ENCODE results near the gene MRPL34. TPM values are rescaled to one million over a fixed set of nuclear protein-coding genes. Genes with fewer than 3 reads are reported as not detected.
A peak's percentile ranks its signal among the peaks of the same experiment; 100 is the strongest.

Gene MRPL34
- total and polyA plus RNA-seq, 9 of the 15 experiments (the other 6 are each of a cell fraction or from before 2014, with no cell fraction given) = 11.5 to 256 (median 72.5) TPM

DNA sequence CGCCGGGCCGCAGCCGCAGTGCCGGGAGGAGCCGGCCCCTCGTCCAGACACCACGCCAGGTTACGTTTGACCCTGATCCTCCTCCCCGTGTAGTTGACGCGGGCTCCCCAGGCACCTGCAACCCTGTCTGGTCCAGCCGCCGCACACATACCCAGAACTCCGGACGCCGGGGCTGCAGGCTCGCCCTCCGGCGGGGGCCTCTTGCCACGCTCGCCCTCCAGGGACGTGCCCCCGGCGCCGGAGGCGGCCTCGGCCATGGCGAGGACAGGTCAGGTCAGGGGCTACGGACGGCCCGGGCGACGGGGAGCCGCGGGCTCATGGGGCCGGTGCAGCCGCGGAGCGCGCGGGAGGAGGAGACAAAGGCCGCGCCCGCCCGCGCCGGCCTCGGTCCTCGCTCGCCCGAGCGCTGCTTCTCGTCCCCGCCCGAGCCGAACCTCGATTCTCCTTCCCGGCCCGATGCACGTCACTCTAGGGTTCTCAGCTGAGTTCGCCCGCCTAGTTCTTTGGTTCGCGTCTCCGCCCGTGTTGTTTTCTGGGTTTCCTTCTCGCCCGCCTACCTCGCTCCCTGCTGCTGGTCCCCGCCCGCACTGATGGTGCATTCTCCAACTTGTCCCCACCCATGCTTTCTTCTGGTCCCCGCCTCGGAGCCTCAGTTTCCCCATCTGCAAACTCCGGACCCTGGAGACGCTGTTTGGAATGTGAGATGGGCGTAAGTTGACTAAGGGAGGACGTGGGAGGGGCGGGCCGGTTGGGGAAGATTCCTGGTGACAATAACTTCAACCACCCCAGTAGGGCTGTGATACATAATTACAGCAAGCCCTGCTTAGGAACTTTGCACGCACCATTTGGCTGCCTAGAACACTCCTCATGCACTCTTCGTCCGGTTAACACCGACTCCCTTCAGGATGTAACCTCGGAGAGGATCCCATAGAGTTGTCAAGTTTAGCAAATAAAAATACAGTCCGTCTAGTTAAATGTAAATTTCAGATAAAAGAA is 29.0 kb downstream of the MRPL34 start, which contains the start of gene ANO8 (continued):
- TF ChIP-seq, protein P1, sequence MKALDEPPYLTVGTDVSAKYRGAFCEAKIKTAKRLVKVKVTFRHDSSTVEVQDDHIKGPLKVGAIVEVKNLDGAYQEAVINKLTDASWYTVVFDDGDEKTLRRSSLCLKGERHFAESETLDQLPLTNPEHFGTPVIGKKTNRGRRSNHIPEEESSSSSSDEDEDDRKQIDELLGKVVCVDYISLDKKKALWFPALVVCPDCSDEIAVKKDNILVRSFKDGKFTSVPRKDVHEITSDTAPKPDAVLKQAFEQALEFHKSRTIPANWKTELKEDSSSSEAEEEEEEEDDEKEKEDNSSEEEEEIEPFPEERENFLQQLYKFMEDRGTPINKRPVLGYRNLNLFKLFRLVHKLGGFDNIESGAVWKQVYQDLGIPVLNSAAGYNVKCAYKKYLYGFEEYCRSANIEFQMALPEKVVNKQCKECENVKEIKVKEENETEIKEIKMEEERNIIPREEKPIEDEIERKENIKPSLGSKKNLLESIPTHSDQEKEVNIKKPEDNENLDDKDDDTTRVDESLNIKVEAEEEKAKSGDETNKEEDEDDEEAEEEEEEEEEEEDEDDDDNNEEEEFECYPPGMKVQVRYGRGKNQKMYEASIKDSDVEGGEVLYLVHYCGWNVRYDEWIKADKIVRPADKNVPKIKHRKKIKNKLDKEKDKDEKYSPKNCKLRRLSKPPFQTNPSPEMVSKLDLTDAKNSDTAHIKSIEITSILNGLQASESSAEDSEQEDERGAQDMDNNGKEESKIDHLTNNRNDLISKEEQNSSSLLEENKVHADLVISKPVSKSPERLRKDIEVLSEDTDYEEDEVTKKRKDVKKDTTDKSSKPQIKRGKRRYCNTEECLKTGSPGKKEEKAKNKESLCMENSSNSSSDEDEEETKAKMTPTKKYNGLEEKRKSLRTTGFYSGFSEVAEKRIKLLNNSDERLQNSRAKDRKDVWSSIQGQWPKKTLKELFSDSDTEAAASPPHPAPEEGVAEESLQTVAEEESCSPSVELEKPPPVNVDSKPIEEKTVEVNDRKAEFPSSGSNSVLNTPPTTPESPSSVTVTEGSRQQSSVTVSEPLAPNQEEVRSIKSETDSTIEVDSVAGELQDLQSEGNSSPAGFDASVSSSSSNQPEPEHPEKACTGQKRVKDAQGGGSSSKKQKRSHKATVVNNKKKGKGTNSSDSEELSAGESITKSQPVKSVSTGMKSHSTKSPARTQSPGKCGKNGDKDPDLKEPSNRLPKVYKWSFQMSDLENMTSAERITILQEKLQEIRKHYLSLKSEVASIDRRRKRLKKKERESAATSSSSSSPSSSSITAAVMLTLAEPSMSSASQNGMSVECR (CRISPR knock-in tag; IDR thresholded peaks at IDR 0.05) = peak; percentile 92
- TF ChIP-seq HDAC1 (IDR thresholded peaks at IDR 0.05) (peak in 1 of 2 experiments; percentile 80; a peak in 2 of 4 replicates), NFIC (IDR thresholded peaks at IDR 0.05) (peak; percentile 48; the same call in 1 of the 2 replicates), ZNF146 (CRISPR knock-in tag; IDR thresholded peaks at IDR 0.05; ENCODE audit: unreplicated experiment) (no peak), SNRNP70 (optimal IDR thresholded peaks at IDR 0.05; ENCODE audit: low read depth, low read length) (no peak), EWSR1 (IDR thresholded peaks at IDR 0.05; ENCODE audit: borderline replicate concordance, low read depth, partially characterized antibody) (no peak)
- TF ChIP-seq, protein P2, sequence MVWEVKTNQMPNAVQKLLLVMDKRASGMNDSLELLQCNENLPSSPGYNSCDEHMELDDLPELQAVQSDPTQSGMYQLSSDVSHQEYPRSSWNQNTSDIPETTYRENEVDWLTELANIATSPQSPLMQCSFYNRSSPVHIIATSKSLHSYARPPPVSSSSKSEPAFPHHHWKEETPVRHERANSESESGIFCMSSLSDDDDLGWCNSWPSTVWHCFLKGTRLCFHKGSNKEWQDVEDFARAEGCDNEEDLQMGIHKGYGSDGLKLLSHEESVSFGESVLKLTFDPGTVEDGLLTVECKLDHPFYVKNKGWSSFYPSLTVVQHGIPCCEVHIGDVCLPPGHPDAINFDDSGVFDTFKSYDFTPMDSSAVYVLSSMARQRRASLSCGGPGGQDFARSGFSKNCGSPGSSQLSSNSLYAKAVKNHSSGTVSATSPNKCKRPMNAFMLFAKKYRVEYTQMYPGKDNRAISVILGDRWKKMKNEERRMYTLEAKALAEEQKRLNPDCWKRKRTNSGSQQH (CRISPR knock-in tag; IDR thresholded peaks at IDR 0.05) = no peak
- TF ChIP-seq, protein P3, sequence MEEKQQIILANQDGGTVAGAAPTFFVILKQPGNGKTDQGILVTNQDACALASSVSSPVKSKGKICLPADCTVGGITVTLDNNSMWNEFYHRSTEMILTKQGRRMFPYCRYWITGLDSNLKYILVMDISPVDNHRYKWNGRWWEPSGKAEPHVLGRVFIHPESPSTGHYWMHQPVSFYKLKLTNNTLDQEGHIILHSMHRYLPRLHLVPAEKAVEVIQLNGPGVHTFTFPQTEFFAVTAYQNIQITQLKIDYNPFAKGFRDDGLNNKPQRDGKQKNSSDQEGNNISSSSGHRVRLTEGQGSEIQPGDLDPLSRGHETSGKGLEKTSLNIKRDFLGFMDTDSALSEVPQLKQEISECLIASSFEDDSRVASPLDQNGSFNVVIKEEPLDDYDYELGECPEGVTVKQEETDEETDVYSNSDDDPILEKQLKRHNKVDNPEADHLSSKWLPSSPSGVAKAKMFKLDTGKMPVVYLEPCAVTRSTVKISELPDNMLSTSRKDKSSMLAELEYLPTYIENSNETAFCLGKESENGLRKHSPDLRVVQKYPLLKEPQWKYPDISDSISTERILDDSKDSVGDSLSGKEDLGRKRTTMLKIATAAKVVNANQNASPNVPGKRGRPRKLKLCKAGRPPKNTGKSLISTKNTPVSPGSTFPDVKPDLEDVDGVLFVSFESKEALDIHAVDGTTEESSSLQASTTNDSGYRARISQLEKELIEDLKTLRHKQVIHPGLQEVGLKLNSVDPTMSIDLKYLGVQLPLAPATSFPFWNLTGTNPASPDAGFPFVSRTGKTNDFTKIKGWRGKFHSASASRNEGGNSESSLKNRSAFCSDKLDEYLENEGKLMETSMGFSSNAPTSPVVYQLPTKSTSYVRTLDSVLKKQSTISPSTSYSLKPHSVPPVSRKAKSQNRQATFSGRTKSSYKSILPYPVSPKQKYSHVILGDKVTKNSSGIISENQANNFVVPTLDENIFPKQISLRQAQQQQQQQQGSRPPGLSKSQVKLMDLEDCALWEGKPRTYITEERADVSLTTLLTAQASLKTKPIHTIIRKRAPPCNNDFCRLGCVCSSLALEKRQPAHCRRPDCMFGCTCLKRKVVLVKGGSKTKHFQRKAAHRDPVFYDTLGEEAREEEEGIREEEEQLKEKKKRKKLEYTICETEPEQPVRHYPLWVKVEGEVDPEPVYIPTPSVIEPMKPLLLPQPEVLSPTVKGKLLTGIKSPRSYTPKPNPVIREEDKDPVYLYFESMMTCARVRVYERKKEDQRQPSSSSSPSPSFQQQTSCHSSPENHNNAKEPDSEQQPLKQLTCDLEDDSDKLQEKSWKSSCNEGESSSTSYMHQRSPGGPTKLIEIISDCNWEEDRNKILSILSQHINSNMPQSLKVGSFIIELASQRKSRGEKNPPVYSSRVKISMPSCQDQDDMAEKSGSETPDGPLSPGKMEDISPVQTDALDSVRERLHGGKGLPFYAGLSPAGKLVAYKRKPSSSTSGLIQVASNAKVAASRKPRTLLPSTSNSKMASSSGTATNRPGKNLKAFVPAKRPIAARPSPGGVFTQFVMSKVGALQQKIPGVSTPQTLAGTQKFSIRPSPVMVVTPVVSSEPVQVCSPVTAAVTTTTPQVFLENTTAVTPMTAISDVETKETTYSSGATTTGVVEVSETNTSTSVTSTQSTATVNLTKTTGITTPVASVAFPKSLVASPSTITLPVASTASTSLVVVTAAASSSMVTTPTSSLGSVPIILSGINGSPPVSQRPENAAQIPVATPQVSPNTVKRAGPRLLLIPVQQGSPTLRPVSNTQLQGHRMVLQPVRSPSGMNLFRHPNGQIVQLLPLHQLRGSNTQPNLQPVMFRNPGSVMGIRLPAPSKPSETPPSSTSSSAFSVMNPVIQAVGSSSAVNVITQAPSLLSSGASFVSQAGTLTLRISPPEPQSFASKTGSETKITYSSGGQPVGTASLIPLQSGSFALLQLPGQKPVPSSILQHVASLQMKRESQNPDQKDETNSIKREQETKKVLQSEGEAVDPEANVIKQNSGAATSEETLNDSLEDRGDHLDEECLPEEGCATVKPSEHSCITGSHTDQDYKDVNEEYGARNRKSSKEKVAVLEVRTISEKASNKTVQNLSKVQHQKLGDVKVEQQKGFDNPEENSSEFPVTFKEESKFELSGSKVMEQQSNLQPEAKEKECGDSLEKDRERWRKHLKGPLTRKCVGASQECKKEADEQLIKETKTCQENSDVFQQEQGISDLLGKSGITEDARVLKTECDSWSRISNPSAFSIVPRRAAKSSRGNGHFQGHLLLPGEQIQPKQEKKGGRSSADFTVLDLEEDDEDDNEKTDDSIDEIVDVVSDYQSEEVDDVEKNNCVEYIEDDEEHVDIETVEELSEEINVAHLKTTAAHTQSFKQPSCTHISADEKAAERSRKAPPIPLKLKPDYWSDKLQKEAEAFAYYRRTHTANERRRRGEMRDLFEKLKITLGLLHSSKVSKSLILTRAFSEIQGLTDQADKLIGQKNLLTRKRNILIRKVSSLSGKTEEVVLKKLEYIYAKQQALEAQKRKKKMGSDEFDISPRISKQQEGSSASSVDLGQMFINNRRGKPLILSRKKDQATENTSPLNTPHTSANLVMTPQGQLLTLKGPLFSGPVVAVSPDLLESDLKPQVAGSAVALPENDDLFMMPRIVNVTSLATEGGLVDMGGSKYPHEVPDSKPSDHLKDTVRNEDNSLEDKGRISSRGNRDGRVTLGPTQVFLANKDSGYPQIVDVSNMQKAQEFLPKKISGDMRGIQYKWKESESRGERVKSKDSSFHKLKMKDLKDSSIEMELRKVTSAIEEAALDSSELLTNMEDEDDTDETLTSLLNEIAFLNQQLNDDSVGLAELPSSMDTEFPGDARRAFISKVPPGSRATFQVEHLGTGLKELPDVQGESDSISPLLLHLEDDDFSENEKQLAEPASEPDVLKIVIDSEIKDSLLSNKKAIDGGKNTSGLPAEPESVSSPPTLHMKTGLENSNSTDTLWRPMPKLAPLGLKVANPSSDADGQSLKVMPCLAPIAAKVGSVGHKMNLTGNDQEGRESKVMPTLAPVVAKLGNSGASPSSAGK (IDR thresholded peaks at IDR 0.05) = no peak

All from K562 (cell line).